OCI-LY3 (cell line): ENCODE results near the gene STK17B.

Source experiments
- EZH2phosphoT487 ChIP-seq: fragments of 200-600 bp; shearing (Covaris generic); IDR thresholded peaks from 2 replicates; pipeline ENCODE4 v1.6.1; 2018; ENCODE audit warnings: antibody characterized with exemption, mixed run types, low read depth
- TF ChIP-seq, protein P1 (sequence below): fragments of 200-600, 300-600 bp; sonication (generic); IDR thresholded peaks from 2 replicates; pipeline ENCODE4 v1.5.1; 2014; ENCODE audit warnings: antibody characterized with exemption, low read length, low read depth

DNA sequence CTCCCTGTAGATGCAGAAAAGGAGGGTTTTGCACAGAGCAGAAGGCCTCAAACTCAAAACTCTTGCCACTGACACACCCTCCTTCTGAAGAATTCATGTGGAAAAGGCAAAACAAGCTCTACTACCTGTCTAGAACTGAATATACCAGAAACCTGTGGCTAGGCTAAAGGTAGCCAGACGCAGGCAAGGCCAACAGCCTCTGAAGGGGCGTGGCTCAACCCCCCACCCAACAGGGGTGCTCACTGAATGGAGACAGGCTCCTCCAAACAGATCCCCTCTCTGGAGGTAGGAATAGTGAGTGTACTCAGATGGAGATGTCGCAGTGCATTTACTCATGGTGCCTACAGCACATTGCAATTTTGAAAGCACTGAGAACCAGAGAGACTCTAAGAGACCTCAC is 3.0 kb upstream of the STK17B start:
- TF ChIP-seq, protein P1, sequence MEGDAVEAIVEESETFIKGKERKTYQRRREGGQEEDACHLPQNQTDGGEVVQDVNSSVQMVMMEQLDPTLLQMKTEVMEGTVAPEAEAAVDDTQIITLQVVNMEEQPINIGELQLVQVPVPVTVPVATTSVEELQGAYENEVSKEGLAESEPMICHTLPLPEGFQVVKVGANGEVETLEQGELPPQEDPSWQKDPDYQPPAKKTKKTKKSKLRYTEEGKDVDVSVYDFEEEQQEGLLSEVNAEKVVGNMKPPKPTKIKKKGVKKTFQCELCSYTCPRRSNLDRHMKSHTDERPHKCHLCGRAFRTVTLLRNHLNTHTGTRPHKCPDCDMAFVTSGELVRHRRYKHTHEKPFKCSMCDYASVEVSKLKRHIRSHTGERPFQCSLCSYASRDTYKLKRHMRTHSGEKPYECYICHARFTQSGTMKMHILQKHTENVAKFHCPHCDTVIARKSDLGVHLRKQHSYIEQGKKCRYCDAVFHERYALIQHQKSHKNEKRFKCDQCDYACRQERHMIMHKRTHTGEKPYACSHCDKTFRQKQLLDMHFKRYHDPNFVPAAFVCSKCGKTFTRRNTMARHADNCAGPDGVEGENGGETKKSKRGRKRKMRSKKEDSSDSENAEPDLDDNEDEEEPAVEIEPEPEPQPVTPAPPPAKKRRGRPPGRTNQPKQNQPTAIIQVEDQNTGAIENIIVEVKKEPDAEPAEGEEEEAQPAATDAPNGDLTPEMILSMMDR = no peak
- no peak for TF ChIP-seq EZH2phosphoT487
